Measurements from ENCODE around the gene HEMK1.
A peak's percentile ranks its signal among the peaks of the same experiment; 100 is the strongest.

HEMK1 gene

DNA sequence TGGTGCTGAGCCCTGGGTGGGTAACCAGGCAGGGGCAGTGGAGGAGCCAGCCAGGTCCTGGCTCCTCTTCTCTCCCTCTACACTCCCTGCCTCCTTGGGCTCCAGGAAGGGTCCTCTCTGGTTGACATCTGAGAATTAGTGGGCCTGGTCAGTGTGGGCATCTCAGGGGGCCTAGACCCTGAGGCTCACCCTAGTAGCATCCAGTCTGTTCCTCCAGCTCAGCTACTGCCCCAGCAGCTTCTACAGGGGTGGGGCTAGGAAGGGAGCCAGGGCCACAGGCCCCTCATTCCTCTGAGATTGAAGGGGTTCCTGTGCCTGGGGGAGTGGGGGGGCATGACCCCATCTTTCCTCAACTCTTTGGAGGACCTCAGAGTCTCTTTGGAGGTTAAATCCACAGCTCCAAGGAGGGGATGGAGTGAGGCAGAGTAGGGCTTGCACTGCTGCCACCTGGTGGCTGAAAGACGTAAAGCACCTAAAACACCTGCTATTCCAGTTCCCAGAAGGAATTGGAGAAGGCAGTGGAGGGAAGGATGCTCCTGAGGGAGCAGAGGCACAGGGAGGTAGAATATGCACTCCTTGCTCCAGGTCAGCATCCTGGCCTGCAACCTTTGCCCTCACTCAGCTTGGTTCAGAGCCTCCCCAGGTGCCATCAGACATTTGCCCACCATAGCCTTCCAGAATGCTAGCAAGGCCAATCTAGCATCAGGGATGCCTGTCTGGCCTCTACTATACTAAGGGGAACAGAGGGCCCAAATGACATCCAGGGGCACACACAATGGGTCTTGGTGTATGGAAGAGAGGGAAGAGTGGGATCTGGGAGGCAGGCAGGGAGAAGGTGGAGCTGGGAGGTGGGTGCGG, 26.9 kb upstream of the HEMK1 start:
- no peak overlapping the region for H3K4me3 ChIP-seq (ENCODE audit: low read depth, low read length)
- H3K36me3 ChIP-seq (ENCODE audit: control insufficient read depth, insufficient read depth, low read length): no peaks in the 10 kb centered on the region
- no peak overlapping the region for H2AFZ ChIP-seq
- peak; percentile 92 for TF ChIP-seq CTCF (IDR thresholded peaks at IDR 0.05)
- no peak overlapping the region for H3K4me2 ChIP-seq (ENCODE audit: low read length)
- H3K27me3 ChIP-seq (ENCODE audit: control insufficient read depth, insufficient read depth, low read length): no peaks in the 10 kb centered on the region
- H3K4me1 ChIP-seq: no peaks in the 10 kb centered on the region
- H3K9me3 ChIP-seq (ENCODE audit: control insufficient read depth, low read length): no peaks in the 10 kb centered on the region
- no peak overlapping the region for H3K9ac ChIP-seq
- no peaks in the 10 kb centered on the region for H3K79me2 ChIP-seq
- H3K27ac ChIP-seq: no peak overlapping the region

GRCh38 chr3:50545781-50546180, 23.5 kb upstream of the HEMK1 start:
- Histone ChIP-seq H2AFZ (no peak overlapping the region), H3K4me1 (peaks cover 4% of the 10 kb centered on the region), H3K4me3 (ENCODE audit: low read depth, low read length) (no peak overlapping the region), H3K9ac (no peak overlapping the region), H3K36me3 (ENCODE audit: control insufficient read depth, insufficient read depth, low read length) (no peaks in the 10 kb centered on the region), H3K27me3 (ENCODE audit: control insufficient read depth, insufficient read depth, low read length) (no peaks in the 10 kb centered on the region), H3K79me2 (no peaks in the 10 kb centered on the region), H3K27ac (no peak overlapping the region), H3K9me3 (ENCODE audit: control insufficient read depth, low read length) (no peaks in the 10 kb centered on the region), H3K4me2 (ENCODE audit: low read length) (no peak overlapping the region)
- TF ChIP-seq CTCF (IDR thresholded peaks at IDR 0.05): no peak

DNA sequence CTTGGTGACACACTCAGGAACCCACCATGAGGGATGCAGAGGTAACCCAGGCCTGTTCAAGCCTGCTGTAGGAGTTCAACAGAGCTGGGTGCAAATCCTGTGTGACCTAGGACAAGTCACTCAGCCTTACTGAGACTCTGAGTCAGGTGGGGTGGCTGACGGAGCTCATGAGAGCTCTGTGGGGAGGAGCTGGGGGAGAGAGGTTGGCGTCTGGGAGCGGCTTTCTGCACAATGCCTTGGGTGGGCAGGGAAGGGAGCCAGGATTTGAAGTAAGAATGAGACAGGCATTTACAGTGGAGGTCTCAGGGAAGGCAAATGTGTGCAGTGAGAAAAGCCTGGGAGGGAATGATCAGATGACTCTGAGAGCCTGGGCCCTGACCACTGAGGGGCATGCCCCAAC, 20.1 kb upstream of the HEMK1 start:
- Histone ChIP-seq H3K4me1 (peaks cover 8% of the 10 kb centered on the region), H3K27ac (no peak overlapping the region), H3K9me3 (ENCODE audit: control insufficient read depth, low read length) (no peaks in the 10 kb centered on the region), H3K4me3 (ENCODE audit: low read depth, low read length) (no peak overlapping the region), H3K4me2 (ENCODE audit: low read length) (no peak overlapping the region), H3K79me2 (no peaks in the 10 kb centered on the region), H2AFZ (no peak overlapping the region), H3K27me3 (ENCODE audit: control insufficient read depth, insufficient read depth, low read length) (no peaks in the 10 kb centered on the region), H3K9ac (no peak overlapping the region), H3K36me3 (ENCODE audit: control insufficient read depth, insufficient read depth, low read length) (no peaks in the 10 kb centered on the region)
- no peak for TF ChIP-seq CTCF (IDR thresholded peaks at IDR 0.05)

DNA sequence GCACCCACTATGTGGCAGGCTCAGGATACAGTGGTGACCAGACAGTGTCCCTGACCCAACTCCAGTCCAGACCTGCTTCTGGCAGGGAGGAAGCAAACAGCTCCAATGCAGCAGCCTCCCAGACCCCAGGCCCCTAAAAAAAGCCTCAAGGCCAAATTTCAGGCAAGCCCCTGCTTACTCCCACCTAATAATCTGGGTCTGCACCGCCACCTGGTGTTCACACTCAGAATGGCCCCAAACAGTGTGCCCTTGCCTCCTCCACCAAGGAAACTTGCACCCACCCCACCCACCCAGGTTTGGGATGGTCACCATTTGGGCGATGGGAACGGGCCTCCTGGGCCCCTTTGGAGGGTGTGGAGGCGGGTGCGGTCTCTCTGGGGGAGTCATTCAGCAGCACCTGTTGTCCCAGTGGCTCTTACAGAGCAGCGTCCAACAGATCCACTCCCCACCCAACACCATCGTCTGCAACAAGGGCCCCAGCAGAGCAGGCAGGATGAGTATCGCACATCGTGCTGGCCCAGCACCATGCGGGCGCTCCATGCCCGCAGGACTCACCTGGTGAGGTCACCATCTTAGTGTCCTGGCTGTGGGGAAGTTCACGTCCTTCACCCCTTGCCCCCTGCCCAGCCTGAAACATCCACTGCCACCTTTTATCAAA, 19.1 kb upstream of the HEMK1 start:
- Histone ChIP-seq H3K9me3 (ENCODE audit: control insufficient read depth, low read length) (no peaks in the 10 kb centered on the region), H3K9ac (no peak overlapping the region), H3K4me2 (ENCODE audit: low read length) (no peak overlapping the region), H3K79me2 (no peaks in the 10 kb centered on the region), H3K4me1 (peaks cover 8% of the 10 kb centered on the region), H2AFZ (peak overlapping the region; percentile 82), H3K36me3 (ENCODE audit: control insufficient read depth, insufficient read depth, low read length) (no peaks in the 10 kb centered on the region), H3K27ac (peak overlapping the region; percentile 69), H3K27me3 (ENCODE audit: control insufficient read depth, insufficient read depth, low read length) (no peaks in the 10 kb centered on the region), H3K4me3 (ENCODE audit: low read depth, low read length) (no peak overlapping the region)
- TF ChIP-seq CTCF (IDR thresholded peaks at IDR 0.05): peak; percentile 42
